ENCODE measurements around the gene TPSB2. TPM values are rescaled to one million over a fixed set of nuclear protein-coding genes. Genes with fewer than 3 reads are reported as not detected.
"Not testable (repeated sequence)": the region's sequence is repeated elsewhere in the genome, so short reads cannot be mapped to it uniquely, and the experiment has no call there.

The TPSB2 gene
- total RNA-seq, 1 experiment from 2014 or later = not detected

GRCh38 chr16:1249031-1249755 lies 19.2 kb upstream of the TPSB2 start:
- H3K4me3 ChIP-seq (ENCODE audit: low read length); H3F3A ChIP-seq (ENCODE audit: low read length, unreplicated experiment); ATAC-seq; CTCF ChIA-PET; H3K27me3 ChIP-seq (ENCODE audit: low read length); H3K9me3 ChIP-seq (ENCODE audit: low read length); H3K4me2 ChIP-seq (ENCODE audit: low read length); intact Hi-C loops (cut with micrococcal nuclease); H3K4me1 ChIP-seq (ENCODE audit: insufficient read depth, low read length); H3K9me2 ChIP-seq (replicated peaks; ENCODE audit: low read length); DNase-seq; H4K20me1 ChIP-seq (ENCODE audit: low read length); POLR2A ChIA-PET (ENCODE audit: unreplicated experiment); H3K27ac ChIP-seq (ENCODE audit: low read length); BruUV-seq (replicated peaks); H3K9ac ChIP-seq (ENCODE audit: low read length); H3K79me2 ChIP-seq (ENCODE audit: low read length); H3K36me3 ChIP-seq (ENCODE audit: low read depth, low read length); H2AFZ ChIP-seq (ENCODE audit: low read length): not testable (repeated sequence)

- H3K9me3 ChIP-seq (ENCODE audit: low read length); H3F3A ChIP-seq (ENCODE audit: low read length, unreplicated experiment); H3K9me2 ChIP-seq (replicated peaks; ENCODE audit: low read length); ATAC-seq; BruUV-seq (replicated peaks); H2AFZ ChIP-seq (ENCODE audit: low read length); H3K9ac ChIP-seq (ENCODE audit: low read length); POLR2A ChIA-PET (ENCODE audit: unreplicated experiment); DNase-seq; H3K27me3 ChIP-seq (ENCODE audit: low read length); CTCF ChIA-PET; H4K20me1 ChIP-seq (ENCODE audit: low read length); H3K36me3 ChIP-seq (ENCODE audit: low read depth, low read length); H3K4me1 ChIP-seq (ENCODE audit: insufficient read depth, low read length); H3K4me2 ChIP-seq (ENCODE audit: low read length); H3K79me2 ChIP-seq (ENCODE audit: low read length); intact Hi-C loops (cut with micrococcal nuclease); H3K4me3 ChIP-seq (ENCODE audit: low read length); H3K27ac ChIP-seq (ENCODE audit: low read length): not testable (repeated sequence)
Measured at GRCh38 chr16:1247903-1248537, 18.0 kb upstream of the TPSB2 start.

GRCh38 chr16:1245452-1246020 lies 15.6 kb upstream of the TPSB2 start:
- Histone ChIP-seq H3K36me3 (ENCODE audit: low read depth, low read length) (no peaks in the 10 kb centered on the region), H3K9ac (ENCODE audit: low read length) (no peak overlapping the region), H3F3A (ENCODE audit: low read length, unreplicated experiment) (no peaks in the 10 kb centered on the region), H3K4me3 (ENCODE audit: low read length) (no peak overlapping the region), H3K27ac (ENCODE audit: low read length) (no peak overlapping the region), H3K9me2 (replicated peaks; ENCODE audit: low read length) (no peaks in the 10 kb centered on the region), H3K27me3 (ENCODE audit: low read length) (no peaks in the 10 kb centered on the region), H4K20me1 (ENCODE audit: low read length) (no peaks in the 10 kb centered on the region), H3K4me1 (ENCODE audit: insufficient read depth, low read length) (no peaks in the 10 kb centered on the region), H3K79me2 (ENCODE audit: low read length) (no peaks in the 10 kb centered on the region), H3K4me2 (ENCODE audit: low read length) (no peak overlapping the region), H2AFZ (ENCODE audit: low read length) (no peak overlapping the region), H3K9me3 (ENCODE audit: low read length) (no peaks in the 10 kb centered on the region)
- ChIA-PET CTCF (no interaction called here), POLR2A (ENCODE audit: unreplicated experiment) (no interaction called here)
- BruUV-seq (replicated peaks) = no TSS peak
- ATAC-seq (no peak), DNase-seq (no peak)
- TF ChIP-seq, protein P1, sequence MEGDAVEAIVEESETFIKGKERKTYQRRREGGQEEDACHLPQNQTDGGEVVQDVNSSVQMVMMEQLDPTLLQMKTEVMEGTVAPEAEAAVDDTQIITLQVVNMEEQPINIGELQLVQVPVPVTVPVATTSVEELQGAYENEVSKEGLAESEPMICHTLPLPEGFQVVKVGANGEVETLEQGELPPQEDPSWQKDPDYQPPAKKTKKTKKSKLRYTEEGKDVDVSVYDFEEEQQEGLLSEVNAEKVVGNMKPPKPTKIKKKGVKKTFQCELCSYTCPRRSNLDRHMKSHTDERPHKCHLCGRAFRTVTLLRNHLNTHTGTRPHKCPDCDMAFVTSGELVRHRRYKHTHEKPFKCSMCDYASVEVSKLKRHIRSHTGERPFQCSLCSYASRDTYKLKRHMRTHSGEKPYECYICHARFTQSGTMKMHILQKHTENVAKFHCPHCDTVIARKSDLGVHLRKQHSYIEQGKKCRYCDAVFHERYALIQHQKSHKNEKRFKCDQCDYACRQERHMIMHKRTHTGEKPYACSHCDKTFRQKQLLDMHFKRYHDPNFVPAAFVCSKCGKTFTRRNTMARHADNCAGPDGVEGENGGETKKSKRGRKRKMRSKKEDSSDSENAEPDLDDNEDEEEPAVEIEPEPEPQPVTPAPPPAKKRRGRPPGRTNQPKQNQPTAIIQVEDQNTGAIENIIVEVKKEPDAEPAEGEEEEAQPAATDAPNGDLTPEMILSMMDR (conservative IDR thresholded peaks at IDR 0.05; ENCODE audit: low read depth, low read length) = no peak
- no peak for TF ChIP-seq EZH2 (IDR thresholded peaks at IDR 0.05; ENCODE audit: low read length, unreplicated experiment)
- TF ChIP-seq EZH2phosphoT487 (IDR thresholded peaks at IDR 0.05; ENCODE audit: borderline replicate concordance, low read length) = no peak
- intact Hi-C loops (cut with micrococcal nuclease) = no loop called here
